SW 1271 (cell line): ENCODE measurements around the gene RIC8B.

Source experiments
- DNase-seq, 2 experiments: peaks; one replicate each; lab custom pipeline; 2025; lab: John Stamatoyannopoulos, UW

The RIC8B gene

GRCh38 chr12:106801830-106802533 is 27.5 kb downstream of the RIC8B start:
- no peak for DNase-seq

- DNase-seq, result no peak
Observed at GRCh38 chr12:106804668-106805067, 30.2 kb downstream of the RIC8B start.

- no peak for DNase-seq
Observed at GRCh38 chr12:106814714-106815113, 40.2 kb downstream of the RIC8B start.

- DNase-seq, result no peak
Observed at GRCh38 chr12:106815741-106816140, 41.3 kb downstream of the RIC8B start.

GRCh38 chr12:106816231-106816630 is 41.7 kb downstream of the RIC8B start:
- no peak for DNase-seq

GRCh38 chr12:106819991-106820390 is 45.5 kb downstream of the RIC8B start:
- no peak for DNase-seq

- DNase-seq, result no peak
Observed at GRCh38 chr12:106831699-106832098, 57.2 kb downstream of the RIC8B start.

- no peak for DNase-seq
Observed at GRCh38 chr12:106837782-106838181, 63.3 kb downstream of the RIC8B start.

- no peak for DNase-seq
Observed at GRCh38 chr12:106839333-106839732, 64.9 kb downstream of the RIC8B start.

GRCh38 chr12:106840243-106840642 is 65.8 kb downstream of the RIC8B start:
- no peak for DNase-seq

- peak in 1 of 2 experiments; percentile 52 for DNase-seq
Observed at GRCh38 chr12:106841510-106842302, 67.2 kb downstream of the RIC8B start.

- DNase-seq, result no peak
Observed at GRCh38 chr12:106845902-106846301, 71.4 kb downstream of the RIC8B start.

GRCh38 chr12:106847861-106848260 is 73.4 kb downstream of the RIC8B start:
- DNase-seq, result no peak

GRCh38 chr12:106851306-106851705 is 76.8 kb downstream of the RIC8B start:
- DNase-seq, result no peak

GRCh38 chr12:106854723-106855122 is 80.2 kb downstream of the RIC8B start:
- DNase-seq, result no peak

GRCh38 chr12:106855221-106855758 is 80.8 kb downstream of the RIC8B start:
- no peak for DNase-seq

GRCh38 chr12:106861984-106862916 is 87.8 kb downstream of the RIC8B start:
- no peak for DNase-seq

- no peak for DNase-seq
Observed at GRCh38 chr12:106863189-106863588, 88.7 kb downstream of the RIC8B start.

- no peak for DNase-seq
Observed at GRCh38 chr12:106865683-106866082, 91.2 kb downstream of the RIC8B start.

- DNase-seq, result no peak
Observed at GRCh38 chr12:106866426-106867080, 92.1 kb downstream of the RIC8B start.

GRCh38 chr12:106867651-106868050 is 93.2 kb downstream of the RIC8B start:
- DNase-seq, result no peak
